Measurements from ENCODE around the gene LMOD2.

LMOD2 gene

DNA sequence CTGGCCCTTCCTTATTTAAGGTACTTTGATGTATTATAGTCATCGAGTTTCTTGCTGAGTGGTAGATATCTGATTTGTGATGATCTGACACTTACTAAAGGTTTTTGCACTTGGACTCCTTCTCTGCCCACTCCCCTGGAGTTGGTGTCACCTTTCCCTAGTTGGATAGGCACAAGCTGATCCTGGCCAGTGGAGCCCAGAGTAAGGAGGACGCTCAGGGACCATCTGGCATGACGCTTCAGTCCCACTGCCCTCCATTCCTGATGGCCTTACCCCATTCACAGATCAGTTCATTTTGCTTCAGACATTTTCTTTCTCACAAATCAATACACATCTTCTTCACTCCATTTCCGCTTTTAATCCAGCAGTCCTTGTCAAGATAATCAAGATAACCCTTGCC is 34.0 kb upstream of the LMOD2 start:
- H3K9ac ChIP-seq (ENCODE audit: low read depth, low read length, poor library complexity): no peak overlapping the region
- H2AFZ ChIP-seq (ENCODE audit: low read length): no peak overlapping the region
- WGBS, 2 donors (ENCODE audit: extremely low coverage in 2 of 2, insufficient read length in 2 of 2, insufficient replicate concordance in 1 of 2): 100% methylated on average over 1 of the region's 4 CpGs
- H3K4me2 ChIP-seq (ENCODE audit: insufficient read depth, low read length, poor library complexity, severe bottlenecking): no peak overlapping the region
- H3K4me1 ChIP-seq (ENCODE audit: control insufficient read depth in 2 of 2, insufficient read depth in 1 of 2, low read depth in 1 of 2, low read length in 2 of 2): no peaks in the 10 kb centered on the region
- no peak overlapping the region for H2BK12ac ChIP-seq (ENCODE audit: low read length)
- H3K36me3 ChIP-seq (replicated peaks in 1 of 2; ENCODE audit: control insufficient read depth in 2 of 2, insufficient read depth in 2 of 2, low read length in 2 of 2): no peaks in the 10 kb centered on the region
- H4K8ac ChIP-seq (ENCODE audit: low read depth, low read length): no peak overlapping the region
- H3K18ac ChIP-seq (ENCODE audit: low read length): no peak overlapping the region
- H2BK120ac ChIP-seq (ENCODE audit: low read depth, low read length): no peak overlapping the region
- H3K23ac ChIP-seq (ENCODE audit: low read depth, low read length, poor library complexity): no peak overlapping the region
- H2AK5ac ChIP-seq (ENCODE audit: low read depth, low read length): no peak overlapping the region
- H3K4me3 ChIP-seq (ENCODE audit: low read length in 2 of 2): no peak overlapping the region
- H3K79me1 ChIP-seq (ENCODE audit: low read depth, low read length): no peaks in the 10 kb centered on the region
- no peak overlapping the region for H3K14ac ChIP-seq (ENCODE audit: low read length)
- H3K9me3 ChIP-seq (replicated peaks in 1 of 2; ENCODE audit: control insufficient read depth in 2 of 2, insufficient read depth in 1 of 2, low read depth in 1 of 2, low read length in 2 of 2): no peaks in the 10 kb centered on the region
- H2BK5ac ChIP-seq (ENCODE audit: low read length): no peak overlapping the region
- H4K91ac ChIP-seq (ENCODE audit: low read depth, low read length, poor library complexity): no peak overlapping the region
- no peak for DNase-seq (ENCODE audit: low spot score)
- no peak overlapping the region for H2BK15ac ChIP-seq (ENCODE audit: low read length)
- H3K27me3 ChIP-seq (ENCODE audit: control insufficient read depth in 3 of 3, insufficient read depth in 3 of 3, low read depth in 1 of 3, low read length in 3 of 3): no peaks in the 10 kb centered on the region
- H3K4ac ChIP-seq (ENCODE audit: low read length): no peak overlapping the region
- no peak overlapping the region for H3K27ac ChIP-seq (replicated peaks; ENCODE audit: low read length)

- Histone ChIP-seq H3K14ac (ENCODE audit: low read length) (no peak overlapping the region), H2BK12ac (ENCODE audit: low read length) (no peak overlapping the region), H2BK5ac (ENCODE audit: low read length) (no peak overlapping the region), H3K9ac (ENCODE audit: low read depth, low read length, poor library complexity) (no peak overlapping the region), H3K27ac (replicated peaks; ENCODE audit: low read length) (no peak overlapping the region), H2BK15ac (ENCODE audit: low read length) (no peak overlapping the region), H4K8ac (ENCODE audit: low read depth, low read length) (no peak overlapping the region), H2AFZ (ENCODE audit: low read length) (no peak overlapping the region), H3K79me1 (ENCODE audit: low read depth, low read length) (no peaks in the 10 kb centered on the region), H2AK5ac (ENCODE audit: low read depth, low read length) (no peak overlapping the region), H3K9me3 (replicated peaks in 1 of 2; ENCODE audit: control insufficient read depth in 2 of 2, insufficient read depth in 1 of 2, low read depth in 1 of 2, low read length in 2 of 2) (no peaks in the 10 kb centered on the region), H3K4me2 (ENCODE audit: insufficient read depth, low read length, poor library complexity, severe bottlenecking) (no peak overlapping the region), H3K4me1 (ENCODE audit: control insufficient read depth in 2 of 2, insufficient read depth in 1 of 2, low read depth in 1 of 2, low read length in 2 of 2) (no peaks in the 10 kb centered on the region), H3K4ac (ENCODE audit: low read length) (no peak overlapping the region), H3K18ac (ENCODE audit: low read length) (no peak overlapping the region), H2BK120ac (ENCODE audit: low read depth, low read length) (no peak overlapping the region), H3K27me3 (ENCODE audit: control insufficient read depth in 3 of 3, insufficient read depth in 3 of 3, low read depth in 1 of 3, low read length in 3 of 3) (no peaks in the 10 kb centered on the region), H3K4me3 (ENCODE audit: low read length in 2 of 2) (no peak overlapping the region), H3K23ac (ENCODE audit: low read depth, low read length, poor library complexity) (no peak overlapping the region), H3K36me3 (replicated peaks in 1 of 2; ENCODE audit: control insufficient read depth in 2 of 2, insufficient read depth in 2 of 2, low read length in 2 of 2) (no peaks in the 10 kb centered on the region), H4K91ac (ENCODE audit: low read depth, low read length, poor library complexity) (no peak overlapping the region)
- WGBS, 2 donors (ENCODE audit: extremely low coverage in 2 of 2, insufficient read length in 2 of 2, insufficient replicate concordance in 1 of 2): no CpG with 5 or more reads among the region's 6 CpGs
- no peak for DNase-seq (ENCODE audit: low spot score)
These were observed 32.8 kb upstream of the LMOD2 start for GRCh38 chr7:123622660-123623386.

GRCh38 chr7:123624527-123625183 is 31.0 kb upstream of the LMOD2 start:
- no peak overlapping the region for H2BK15ac ChIP-seq (ENCODE audit: low read length)
- H3K9me3 ChIP-seq (replicated peaks in 1 of 2; ENCODE audit: control insufficient read depth in 2 of 2, insufficient read depth in 1 of 2, low read depth in 1 of 2, low read length in 2 of 2): no peaks in the 10 kb centered on the region
- no peak overlapping the region for H3K27ac ChIP-seq (replicated peaks; ENCODE audit: low read length)
- no peak overlapping the region for H3K4me2 ChIP-seq (ENCODE audit: insufficient read depth, low read length, poor library complexity, severe bottlenecking)
- H4K8ac ChIP-seq (ENCODE audit: low read depth, low read length): no peak overlapping the region
- DNase-seq (ENCODE audit: low spot score): no peak
- H3K36me3 ChIP-seq (replicated peaks in 1 of 2; ENCODE audit: control insufficient read depth in 2 of 2, insufficient read depth in 2 of 2, low read length in 2 of 2): no peaks in the 10 kb centered on the region
- no peak overlapping the region for H3K14ac ChIP-seq (ENCODE audit: low read length)
- no peak overlapping the region for H2BK5ac ChIP-seq (ENCODE audit: low read length)
- no peak overlapping the region for H2AFZ ChIP-seq (ENCODE audit: low read length)
- no peak overlapping the region for H3K4ac ChIP-seq (ENCODE audit: low read length)
- H2BK12ac ChIP-seq (ENCODE audit: low read length): no peak overlapping the region
- no peak overlapping the region for H3K9ac ChIP-seq (ENCODE audit: low read depth, low read length, poor library complexity)
- no peak overlapping the region for H3K23ac ChIP-seq (ENCODE audit: low read depth, low read length, poor library complexity)
- no peak overlapping the region for H2AK5ac ChIP-seq (ENCODE audit: low read depth, low read length)
- H3K18ac ChIP-seq (ENCODE audit: low read length): no peak overlapping the region
- WGBS, 2 donors (ENCODE audit: extremely low coverage in 2 of 2, insufficient read length in 2 of 2, insufficient replicate concordance in 1 of 2): no CpG with 5 or more reads among the region's 12 CpGs
- H4K91ac ChIP-seq (ENCODE audit: low read depth, low read length, poor library complexity): no peak overlapping the region
- no peaks in the 10 kb centered on the region for H3K79me1 ChIP-seq (ENCODE audit: low read depth, low read length)
- no peaks in the 10 kb centered on the region for H3K4me1 ChIP-seq (ENCODE audit: control insufficient read depth in 2 of 2, insufficient read depth in 1 of 2, low read depth in 1 of 2, low read length in 2 of 2)
- H2BK120ac ChIP-seq (ENCODE audit: low read depth, low read length): no peak overlapping the region
- no peaks in the 10 kb centered on the region for H3K27me3 ChIP-seq (ENCODE audit: control insufficient read depth in 3 of 3, insufficient read depth in 3 of 3, low read depth in 1 of 3, low read length in 3 of 3)
- no peak overlapping the region for H3K4me3 ChIP-seq (ENCODE audit: low read length in 2 of 2)

- no peak overlapping the region for H3K14ac ChIP-seq (ENCODE audit: low read length)
- H3K4me2 ChIP-seq (ENCODE audit: insufficient read depth, low read length, poor library complexity, severe bottlenecking): no peak overlapping the region
- no peak overlapping the region for H3K23ac ChIP-seq (ENCODE audit: low read depth, low read length, poor library complexity)
- no peak overlapping the region for H4K91ac ChIP-seq (ENCODE audit: low read depth, low read length, poor library complexity)
- no peak overlapping the region for H2AFZ ChIP-seq (ENCODE audit: low read length)
- no peaks in the 10 kb centered on the region for H3K36me3 ChIP-seq (replicated peaks in 1 of 2; ENCODE audit: control insufficient read depth in 2 of 2, insufficient read depth in 2 of 2, low read length in 2 of 2)
- no peak overlapping the region for H2BK5ac ChIP-seq (ENCODE audit: low read length)
- no peak overlapping the region for H3K18ac ChIP-seq (ENCODE audit: low read length)
- WGBS, 2 donors (ENCODE audit: extremely low coverage in 2 of 2, insufficient read length in 2 of 2, insufficient replicate concordance in 1 of 2): no CpG with 5 or more reads among the region's 2 CpGs
- H3K9ac ChIP-seq (ENCODE audit: low read depth, low read length, poor library complexity): no peak overlapping the region
- H3K4ac ChIP-seq (ENCODE audit: low read length): no peak overlapping the region
- no peak overlapping the region for H2BK15ac ChIP-seq (ENCODE audit: low read length)
- DNase-seq (ENCODE audit: low spot score): no peak
- H2BK120ac ChIP-seq (ENCODE audit: low read depth, low read length): no peak overlapping the region
- H4K8ac ChIP-seq (ENCODE audit: low read depth, low read length): no peak overlapping the region
- H3K27me3 ChIP-seq (ENCODE audit: control insufficient read depth in 3 of 3, insufficient read depth in 3 of 3, low read depth in 1 of 3, low read length in 3 of 3): no peaks in the 10 kb centered on the region
- no peak overlapping the region for H2AK5ac ChIP-seq (ENCODE audit: low read depth, low read length)
- no peak overlapping the region for H2BK12ac ChIP-seq (ENCODE audit: low read length)
- no peaks in the 10 kb centered on the region for H3K9me3 ChIP-seq (replicated peaks in 1 of 2; ENCODE audit: control insufficient read depth in 2 of 2, insufficient read depth in 1 of 2, low read depth in 1 of 2, low read length in 2 of 2)
- H3K4me3 ChIP-seq (ENCODE audit: low read length in 2 of 2): no peak overlapping the region
- H3K79me1 ChIP-seq (ENCODE audit: low read depth, low read length): no peaks in the 10 kb centered on the region
- H3K4me1 ChIP-seq (ENCODE audit: control insufficient read depth in 2 of 2, insufficient read depth in 1 of 2, low read depth in 1 of 2, low read length in 2 of 2): no peaks in the 10 kb centered on the region
- no peak overlapping the region for H3K27ac ChIP-seq (replicated peaks; ENCODE audit: low read length)
These were observed 30.4 kb upstream of the LMOD2 start for GRCh38 chr7:123625254-123625653.
